GF-D8 (cell line): ENCODE results near the gene GLOD4.

Experiments used
- DNase-seq: peaks from one replicate; lab custom pipeline; 2025; lab: John Stamatoyannopoulos, UW

GLOD4 gene

DNA sequence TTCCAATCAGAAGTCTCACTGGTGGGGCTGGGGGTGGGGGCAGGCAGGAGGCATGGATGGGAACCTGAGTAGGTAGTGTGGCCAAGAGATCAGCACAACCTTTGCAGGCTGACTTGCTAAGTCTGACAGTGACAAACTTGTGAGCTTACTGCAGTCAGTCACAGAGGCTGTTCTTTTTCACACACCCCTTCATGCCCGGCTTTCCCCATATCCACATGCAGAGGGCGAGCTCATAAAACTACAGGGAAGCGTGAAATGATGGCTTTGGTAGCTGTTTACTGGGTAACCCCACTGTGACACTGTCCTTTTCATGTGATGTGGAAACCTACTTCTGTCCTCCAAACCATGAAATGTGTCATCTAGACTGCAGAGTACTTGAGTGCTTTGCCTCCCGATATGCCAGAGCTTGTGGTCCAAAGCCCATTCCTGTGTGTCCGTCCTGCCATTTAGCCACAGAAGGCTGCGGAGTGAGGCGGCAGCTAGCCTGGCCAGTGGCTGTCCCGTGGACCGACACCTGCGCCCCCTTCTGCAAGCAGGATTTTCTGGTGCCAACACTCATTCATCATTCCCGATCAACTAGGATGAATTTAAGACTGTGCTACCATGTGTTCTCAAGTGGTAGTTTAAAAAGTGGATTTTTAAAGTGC is 39.8 kb downstream of the GLOD4 start:
- no peak for DNase-seq

DNA sequence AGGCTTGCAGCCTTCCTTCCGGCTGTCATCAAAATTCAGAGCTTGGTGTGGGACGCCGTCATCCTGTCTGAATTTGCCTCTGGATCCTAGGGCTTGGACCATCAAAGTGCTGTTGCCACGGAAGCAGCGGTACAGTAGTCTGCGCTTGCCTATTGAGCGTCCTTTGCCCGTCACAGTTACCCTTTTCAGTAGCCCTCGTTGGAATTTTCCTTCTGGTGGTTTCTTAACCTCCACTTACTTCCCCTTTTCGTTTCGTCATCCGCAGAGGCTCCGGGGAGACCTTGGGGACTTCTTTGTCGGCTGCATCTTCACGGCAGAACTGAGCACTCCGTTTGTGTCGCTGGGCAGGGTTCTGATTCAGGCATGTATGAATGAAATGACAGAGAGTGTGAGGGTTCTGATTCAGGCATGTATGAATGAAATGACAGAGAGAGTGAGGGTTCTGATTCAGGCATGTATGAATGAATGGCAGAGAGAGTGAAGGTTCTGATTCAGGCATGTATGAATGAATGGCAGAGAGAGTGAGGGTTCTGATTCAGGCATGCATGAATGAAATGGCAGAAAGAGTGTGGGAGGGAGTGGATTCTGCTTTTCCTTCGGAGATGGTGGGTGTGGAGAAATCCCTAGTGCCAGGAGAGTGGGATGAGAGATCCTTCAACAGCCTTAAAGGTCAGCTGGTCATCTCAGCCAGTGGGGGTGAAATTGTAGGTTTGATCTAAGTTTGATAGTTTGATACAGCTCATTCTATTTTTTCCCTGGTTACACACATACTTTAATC is 41.7 kb downstream of the GLOD4 start:
- peak; percentile 67 for DNase-seq

DNA sequence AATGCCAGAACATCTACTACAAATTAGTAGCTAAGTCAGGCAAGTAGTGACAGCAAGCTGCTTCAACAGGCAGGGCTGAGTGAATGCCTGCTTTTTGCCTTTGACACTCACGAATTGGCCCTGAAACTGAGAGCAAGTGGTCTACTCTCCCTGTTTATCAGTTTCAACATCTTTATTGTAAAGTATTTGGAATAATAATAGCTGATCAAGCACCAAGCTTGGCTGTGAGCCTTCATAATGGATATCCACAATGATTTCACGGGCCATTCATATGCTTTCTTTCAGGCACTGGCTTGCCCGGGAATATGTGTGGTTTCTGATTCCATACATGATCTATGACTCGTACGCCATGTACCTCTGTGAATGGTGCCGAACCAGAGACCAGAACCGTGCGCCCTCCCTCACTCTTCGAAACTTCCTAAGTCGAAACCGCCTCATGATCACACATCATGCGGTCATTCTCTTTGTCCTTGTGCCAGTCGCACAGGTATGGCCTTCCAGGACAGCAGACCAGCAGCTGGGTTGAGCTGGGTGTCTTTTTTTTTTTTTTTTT is 44.4 kb downstream of the GLOD4 start:
- no peak for DNase-seq

DNA sequence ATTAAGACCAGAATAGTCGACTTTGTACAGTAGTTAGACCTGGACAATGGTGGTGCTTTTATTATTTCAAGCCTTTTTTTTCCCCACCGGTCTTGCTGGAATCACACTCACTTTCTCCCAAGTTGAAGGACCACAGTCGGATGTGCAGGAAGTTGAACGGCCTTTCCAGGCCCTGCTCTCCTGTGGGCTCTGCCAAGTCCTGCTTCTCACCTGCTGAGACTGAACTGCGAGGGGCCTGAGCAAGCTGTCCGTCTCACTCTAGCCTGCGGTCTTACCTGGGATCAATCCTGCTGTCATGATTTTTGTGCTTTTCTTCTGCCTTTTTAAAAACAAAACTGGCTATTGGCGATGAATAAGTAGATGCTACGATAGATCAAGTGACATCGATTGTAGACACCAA is 48.3 kb downstream of the GLOD4 start:
- no peak for DNase-seq

DNA sequence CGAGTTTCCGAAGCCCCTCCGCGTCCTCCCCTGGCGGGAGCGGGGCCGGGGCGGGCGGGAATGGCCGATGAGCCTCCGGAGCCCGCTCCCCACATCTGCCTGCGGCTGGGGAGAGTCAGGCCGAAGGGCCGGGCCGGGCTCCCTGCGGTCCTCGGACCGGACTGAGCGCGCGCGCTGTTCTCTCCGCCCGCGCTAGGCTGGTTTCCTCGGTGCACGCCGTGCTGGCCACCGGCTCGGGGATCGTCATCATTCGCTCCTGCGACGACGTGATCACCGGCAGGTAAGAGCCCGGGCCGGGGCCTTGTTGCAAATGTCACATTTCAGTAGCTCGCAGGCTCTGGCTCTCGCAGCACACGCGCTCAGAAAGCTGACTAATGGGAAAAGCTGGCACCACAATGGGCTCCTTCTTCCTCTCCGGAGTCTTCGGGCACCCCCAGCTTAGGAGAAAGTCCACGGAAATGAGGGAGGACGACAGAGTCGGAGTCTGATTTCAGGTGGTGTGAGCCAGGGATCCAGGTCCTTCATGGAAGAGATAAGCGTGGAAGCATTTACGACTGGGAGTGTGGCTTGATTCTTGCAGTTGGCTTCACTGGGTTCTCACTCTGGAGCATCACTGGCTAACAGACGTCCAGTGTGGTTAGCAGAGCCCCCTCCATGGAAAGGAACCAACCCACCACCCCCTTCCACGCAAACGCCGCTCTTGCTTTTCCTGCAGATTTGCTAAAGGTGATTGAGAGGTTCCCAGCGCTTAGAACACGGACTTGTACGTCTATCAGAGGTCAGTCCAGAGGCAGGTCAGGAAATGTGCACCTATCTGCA is 49.0 kb downstream of the GLOD4 start:
- no peak for DNase-seq

DNA sequence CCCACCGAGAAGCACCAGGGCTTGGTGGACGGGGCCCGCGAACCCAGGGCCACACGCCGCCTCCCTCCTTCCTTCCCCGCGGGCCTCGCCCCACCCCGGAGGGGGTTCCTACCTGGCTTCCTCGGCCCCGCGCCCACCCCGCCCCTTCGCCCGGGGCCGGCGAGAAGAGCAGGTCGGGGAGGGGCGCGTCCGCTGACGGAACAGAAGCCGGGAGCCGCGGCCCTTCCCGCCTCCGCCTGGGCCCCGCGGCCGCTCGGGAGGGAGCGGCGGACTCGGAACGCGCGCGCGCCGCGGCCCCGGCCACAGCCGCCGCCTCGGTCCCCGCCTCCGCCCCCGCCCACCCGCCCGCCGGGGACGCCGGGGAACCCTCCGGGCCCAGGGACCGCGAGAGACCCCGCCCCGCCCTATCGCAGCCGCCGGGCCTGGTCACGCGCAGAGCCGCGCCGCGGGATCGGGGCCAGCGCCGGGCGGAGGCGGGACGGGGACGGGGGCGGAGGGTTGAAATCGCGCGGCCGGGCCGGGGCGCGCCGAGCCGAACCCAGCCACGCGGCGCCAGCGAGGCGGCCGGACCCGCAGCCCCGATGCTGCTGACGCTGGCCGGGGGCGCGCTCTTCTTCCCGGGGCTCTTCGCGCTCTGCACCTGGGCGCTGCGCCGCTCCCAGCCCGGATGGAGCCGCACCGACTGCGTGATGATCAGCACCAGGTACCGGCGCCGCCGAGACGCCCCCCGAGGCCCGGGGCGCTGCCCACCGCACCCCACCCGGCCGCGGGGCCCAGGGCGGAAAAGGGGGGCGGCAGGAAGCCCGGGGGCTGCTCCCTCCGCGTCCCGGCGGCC is 49.8 kb downstream of the GLOD4 start, which contains the start of gene TLCD3A:
TLCD3A (plus strand) TSS at position 530 of the 835 bp plus-strand sequence; CDS start at position 582, 52 bp downstream.
- DNase-seq = no peak

DNA sequence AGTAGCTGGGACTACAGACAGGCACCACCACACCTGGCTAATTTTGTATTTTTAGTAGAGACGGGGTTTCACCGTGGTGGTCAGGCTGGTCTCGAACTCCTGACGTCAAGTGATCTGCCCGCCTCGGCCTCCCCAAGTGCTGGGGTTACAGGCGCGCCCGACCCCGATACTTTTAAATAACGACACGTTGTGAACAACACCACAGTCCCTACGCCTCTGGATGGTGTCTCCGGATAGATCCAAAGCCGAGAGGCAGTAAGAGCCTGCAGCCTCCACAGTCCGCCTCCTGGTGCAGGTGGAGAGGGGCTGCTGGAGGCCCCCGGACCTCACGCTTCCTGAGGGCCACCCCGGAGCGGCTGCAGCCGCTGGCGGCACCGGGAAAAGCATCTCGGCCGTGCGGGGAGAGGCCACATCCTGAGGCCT is 50.4 kb downstream of the GLOD4 start:
- DNase-seq = no peak

DNA sequence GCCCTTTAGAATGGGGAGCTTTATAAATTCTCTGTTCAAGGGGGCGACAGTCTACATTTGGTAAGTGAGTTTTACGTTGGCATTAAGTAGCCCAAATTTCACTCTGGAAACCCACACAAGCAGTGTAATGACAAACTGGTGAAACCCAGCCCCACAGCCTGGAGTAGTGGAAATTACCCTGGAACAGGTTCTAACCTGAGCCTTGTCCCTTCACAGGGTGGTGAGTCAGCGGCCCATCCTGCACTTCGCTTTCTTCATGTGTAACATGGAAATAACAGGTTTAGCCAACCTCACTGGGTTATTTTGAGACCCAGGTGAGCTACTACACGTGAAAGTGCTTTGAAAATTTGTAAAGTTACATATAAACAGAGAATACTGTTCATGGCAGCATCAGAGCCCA is 53.2 kb downstream of the GLOD4 start:
- DNase-seq = no peak

DNA sequence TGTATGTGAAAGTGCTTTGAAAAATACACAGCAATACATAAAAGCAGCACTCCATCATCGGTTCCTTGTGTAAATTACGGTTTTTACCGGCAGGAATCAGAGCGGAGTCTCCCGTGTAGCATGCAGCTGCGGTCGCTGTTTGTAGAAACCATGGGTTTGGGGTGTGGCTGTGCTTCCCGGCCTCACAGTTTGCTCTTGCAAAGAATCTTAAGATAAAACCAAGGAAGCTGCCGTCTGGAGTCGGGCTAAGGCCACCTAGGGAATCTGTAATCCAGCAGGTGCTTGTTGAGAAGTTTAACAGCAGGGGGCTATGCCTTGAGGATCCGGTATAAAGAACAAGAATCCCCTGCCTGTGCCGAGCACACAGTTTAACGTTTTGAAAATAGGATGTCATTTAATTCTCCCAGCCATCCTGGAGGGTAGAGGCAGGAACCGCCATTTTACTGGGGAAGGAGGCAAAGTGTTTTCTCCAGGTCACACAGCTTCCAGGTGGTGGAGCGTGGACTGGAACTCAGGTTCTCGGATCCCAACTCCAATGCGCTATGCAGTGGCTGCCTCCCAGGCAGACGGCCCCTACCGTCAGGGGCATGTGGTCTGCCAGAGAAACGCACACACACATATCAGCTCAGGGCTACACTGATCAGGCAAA is 55.7 kb downstream of the GLOD4 start:
- no peak for DNase-seq

DNA sequence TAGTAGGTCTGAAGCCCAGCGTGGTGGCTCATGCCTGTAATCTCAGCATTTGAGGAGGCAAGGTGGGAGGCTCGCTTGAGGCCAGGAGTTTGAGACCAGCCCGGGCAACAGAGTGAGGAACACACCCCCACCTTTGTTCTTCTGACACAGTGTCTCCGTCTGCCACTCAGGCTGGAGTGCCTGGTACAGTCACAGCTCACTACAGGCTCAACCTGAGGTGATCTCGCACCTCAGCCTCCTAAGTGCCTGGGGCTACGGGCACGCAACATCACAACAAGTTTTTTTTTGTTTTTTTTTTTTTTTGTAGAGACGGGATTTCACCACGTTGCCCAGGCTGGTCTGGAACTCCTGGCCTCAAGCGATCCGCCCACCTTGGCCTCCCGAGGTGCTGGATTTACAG is 56.3 kb downstream of the GLOD4 start:
- no peak for DNase-seq

DNA sequence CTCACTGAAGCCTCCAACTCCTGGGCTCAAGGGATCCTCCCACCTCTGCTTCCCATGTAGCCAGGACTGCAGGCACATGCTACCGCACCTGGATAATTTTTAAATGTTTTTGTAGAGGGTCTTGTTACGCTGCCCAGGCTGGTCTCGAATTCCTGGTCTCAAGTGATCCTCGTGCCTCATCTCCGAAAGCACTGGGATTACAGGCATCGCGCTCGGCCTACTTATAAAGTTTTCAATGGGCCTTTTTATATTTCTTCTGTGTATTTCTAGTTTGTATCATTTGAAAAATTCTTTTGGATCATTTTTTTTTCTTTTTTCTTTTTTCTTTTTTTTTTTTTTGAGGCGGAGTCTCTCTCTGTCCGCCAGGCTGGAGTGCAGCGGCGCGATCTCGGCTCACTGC is 57.0 kb downstream of the GLOD4 start:
- DNase-seq = no peak

DNA sequence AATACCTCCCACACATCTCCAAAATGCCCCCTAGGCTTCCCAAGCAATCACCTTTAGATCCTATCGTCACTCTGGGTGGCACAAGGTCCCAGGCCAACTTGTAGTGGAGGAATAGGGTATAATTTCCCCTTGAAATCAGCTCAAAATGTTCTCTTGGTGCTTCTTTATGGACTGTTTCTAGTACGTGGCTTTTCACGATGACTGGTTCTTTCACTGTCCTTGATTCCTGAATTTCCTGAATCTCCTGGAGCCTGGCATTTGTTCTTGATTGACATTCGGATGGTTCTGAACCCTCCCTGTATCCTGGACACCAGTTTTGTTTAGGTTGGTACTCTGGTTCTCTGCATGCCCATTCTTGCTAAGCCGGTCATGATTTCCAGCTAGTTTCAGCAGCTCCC is 60.5 kb downstream of the GLOD4 start:
- no peak for DNase-seq

DNA sequence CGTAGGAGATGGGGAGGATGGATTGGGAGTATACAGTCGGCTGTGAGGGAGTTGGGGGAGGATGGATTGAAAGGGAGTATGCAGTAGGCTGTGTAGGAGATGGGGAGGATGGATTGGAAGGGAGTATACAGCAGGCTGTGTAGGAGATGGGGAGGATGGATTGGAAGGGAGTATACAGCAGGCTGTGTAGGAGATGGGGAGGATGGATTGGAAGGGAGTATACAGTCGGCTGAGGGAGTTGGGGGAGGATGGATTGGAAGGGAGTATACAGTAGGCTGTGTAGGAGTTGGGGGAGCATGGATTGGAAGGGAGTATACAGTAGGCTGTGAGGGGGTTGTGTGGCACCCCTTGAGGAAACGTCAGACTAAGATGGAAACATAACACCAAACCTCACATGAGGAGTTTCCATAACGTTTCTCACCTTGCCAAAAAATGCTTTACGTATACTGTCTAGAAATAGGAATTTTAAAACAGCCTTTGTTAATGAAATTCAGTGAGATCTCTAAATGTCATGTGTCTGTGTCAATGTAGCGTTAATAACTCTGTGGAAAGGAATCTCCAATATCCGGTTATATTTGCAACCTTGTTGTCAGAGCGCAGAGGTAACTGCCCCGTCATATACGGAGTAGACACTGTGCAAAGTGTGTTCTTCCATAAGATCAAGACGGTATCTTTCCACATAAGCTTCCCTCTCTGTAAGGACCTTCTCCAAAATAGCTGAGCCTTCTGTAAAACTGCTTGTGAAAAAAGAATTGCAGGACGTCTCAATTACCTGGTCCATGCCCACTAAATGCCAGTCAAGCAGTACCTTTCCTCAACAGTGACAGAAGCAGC is 61.2 kb downstream of the GLOD4 start:
- no peak for DNase-seq

DNA sequence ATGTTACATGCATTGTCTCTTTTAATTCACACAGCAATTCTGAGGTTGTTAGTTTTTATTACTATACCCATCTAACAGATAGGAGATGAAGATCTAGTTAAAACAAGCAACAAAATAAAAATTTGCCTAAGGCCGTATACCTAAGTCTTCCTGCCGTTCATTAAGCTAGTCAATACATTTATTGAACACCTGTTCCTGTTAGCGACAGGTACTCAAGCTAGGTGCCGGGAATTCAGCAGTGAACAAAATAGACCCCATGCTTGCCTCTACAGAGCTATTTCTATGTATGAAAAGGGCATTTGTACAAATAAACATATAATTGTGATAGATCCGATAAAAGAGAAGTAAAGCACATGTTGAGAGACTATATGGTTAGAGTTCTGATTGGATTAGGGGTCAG is 64.0 kb downstream of the GLOD4 start:
- no peak for DNase-seq
